Psoas muscle (tissue), 8 donors: ENCODE data around the gene AGFG2. TPM values are rescaled to one million over a fixed set of nuclear protein-coding genes. Genes with fewer than 3 reads are reported as not detected.

Experiments used
- ATAC-seq, 4 donors: fragments of 200-7000 bp; cut with Tn5 transposase; one replicate each; pipeline ENCODE4 v1.9.1; 2020; ENCODE audit warnings: moderate library complexity in 3 of 4, mild to moderate bottlenecking in 2 of 4
- DNase-seq, 2 donors: peaks; one replicate each; pipeline ENCODE4 v3.0.0-alpha.2; 2020
- H3K27ac ChIP-seq: fragments of 200-600 bp; one replicate; pipeline ENCODE4 v1.8.0; 2022
- H3K27me3 ChIP-seq, 3 donors: fragments of 200-600 bp in 1 of 3; one replicate each; pipeline versions ENCODE4 v1.6.1 to v1.8.0; 2013 to 2022; ENCODE audit warnings: low read length in 2 of 3, mild to moderate bottlenecking in 2 of 3, moderate library complexity in 1 of 3; ENCODE audit not compliant: insufficient read depth in 3 of 3
- H3K36me3 ChIP-seq, 2 donors: fragments of 200-600 bp in 1 of 2; one replicate each; pipeline versions ENCODE4 v1.6.1 to v1.8.0; 2013 to 2022; ENCODE audit warnings: low read depth in 1 of 2, mild to moderate bottlenecking in 1 of 2, moderate library complexity in 1 of 2; ENCODE audit not compliant: insufficient read depth in 1 of 2
- H3K4me1 ChIP-seq: fragments of 200-600 bp; one replicate; pipeline ENCODE4 v1.8.0; 2022
- H3K4me3 ChIP-seq: fragments of 200-600 bp; one replicate; pipeline ENCODE4 v1.8.0; 2022; ENCODE audit warnings: mild to moderate bottlenecking
- H3K9me3 ChIP-seq: fragments of 200-600 bp; one replicate; pipeline ENCODE4 v1.8.0; 2022
- CTCF ChIP-seq: fragments of 200-600 bp; IDR thresholded peaks from one replicate; pipeline ENCODE4 v1.8.0; 2022; ENCODE audit warnings: antibody characterized with exemption
- WGBS, 3 donors: extraction: QIAGEN DNeasy Blood & Tissue Kit; methylation state at CpG; one replicate each; pipeline versions ENCODE4 v1.1.6 to v1.1.7; 2013; 5-methylcytosine and 5-hydroxymethylcytosine counted together
- intact Hi-C, 2 donors: fragments of 100-400 bp; cut with DNase I; formaldehyde crosslinking; loops; one replicate each; pipeline versions ENCODE4 v1.11.0 to v1.14.2; 2022
- long read RNA-seq, 2 donors: library from polyadenylated mRNA; unstranded; transcript quantifications; one replicate each; pipeline ENCODE4 v2.0.0, GENCODE V29; 2021
- polyA plus RNA-seq, 3 donors: library from polyadenylated mRNA; stranded (reverse); fragments of 200-250 nt; gene quantifications; one replicate each; pipeline ENCODE4 v1.2.3, GENCODE V29; 2013
- total RNA-seq, 4 donors: library from RNA; stranded (reverse); fragmentation: NEBNext Ultra II Directional in 2 of 4; extraction: Animal tissue kit (Norgen Biotek cat#: 25700) in 2 of 4; gene quantifications; one replicate each; pipeline versions ENCODE4 v1.2.1 to v1.2.4, GENCODE V29; 2021 to 2023
- donor health status: healthy with polysubstance abuse.
- donor health status: DM: no; HTN: no; CAD: no; lungs with moderate emphysema.
- donor health status: Bipolar disorder and iron deficiency.
- donor health status: healthy.
- donor health status: DM: yes; HTN: yes; CAD: no.
- donor health status: DM: no; HTN: no; CAD: no.
- donor health status: DM: no; HTN: no; CAD: no.
- donor health status: DM: yes; HTN: yes; CAD: no.

Gene AGFG2
- 10 to 100 TPM in 1 of 4 donors, 1 to 10 TPM in 3; 5.3 to 14.7 (median 8.0) TPM for total RNA-seq
- 10 to 100 TPM in 1 of 3 donors, 1 to 10 TPM in 2; 4.8 to 12.6 (median 8.9) TPM for polyA plus RNA-seq
- long read RNA-seq, donor 1, full-length matches to known transcripts = 1 of 2 reads
- long read RNA-seq, donor 1, partial matches to known transcripts = 1 of 2 reads
- long read RNA-seq, donor 1, other reads (novel, unspliced or antisense) = 0 of 2 reads
- long read RNA-seq, donor 2, partial matches to known transcripts = 1 of 6 reads
- long read RNA-seq, donor 2, other reads (novel, unspliced or antisense) = 5 of 6 reads

DNA sequence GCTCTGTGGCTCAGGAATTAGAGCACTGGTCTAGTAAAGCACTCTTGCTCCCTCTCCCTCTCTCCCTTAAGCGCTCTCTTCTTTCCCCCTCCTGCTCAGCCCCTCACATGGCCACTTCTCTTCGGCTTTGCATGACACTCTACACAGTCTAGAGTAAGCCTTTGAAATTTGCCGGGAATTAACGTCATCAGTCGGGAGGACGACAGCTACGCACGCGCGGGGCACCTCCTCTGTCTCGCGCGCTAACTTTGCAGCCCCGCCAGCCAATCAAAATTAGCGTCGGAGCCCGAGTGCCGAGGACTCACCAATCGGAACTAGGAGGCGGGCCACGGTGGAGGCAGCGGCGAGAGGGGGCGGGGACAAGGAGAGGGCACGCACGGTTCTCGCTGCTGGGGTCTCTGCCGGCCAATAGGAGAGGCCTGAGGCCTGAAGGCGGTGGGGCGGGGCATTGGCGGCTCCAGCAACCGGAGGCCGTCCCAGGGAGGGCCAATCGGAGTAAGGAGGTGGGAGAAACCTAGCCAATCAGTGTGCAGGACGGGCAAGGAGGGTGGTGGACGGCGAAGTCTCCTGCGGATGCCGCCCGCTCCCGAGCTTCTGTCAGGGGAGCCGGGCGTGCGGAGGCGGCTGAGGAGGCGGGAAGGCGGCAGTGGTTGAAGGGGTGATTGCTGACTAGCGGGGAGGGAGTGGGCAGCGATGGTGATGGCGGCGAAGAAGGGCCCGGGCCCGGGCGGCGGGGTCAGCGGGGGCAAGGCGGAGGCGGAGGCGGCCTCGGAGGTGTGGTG is at the start of gene AGFG2:
Gene AGFG2 (plus strand): TSS at position 550 of the 782 bp plus-strand sequence. CDS start 144 bp downstream, at position 694.
- H3K4me1 ChIP-seq = peaks cover 14% of the 10 kb centered on the region
- intact Hi-C loops = no loop called here

DNA sequence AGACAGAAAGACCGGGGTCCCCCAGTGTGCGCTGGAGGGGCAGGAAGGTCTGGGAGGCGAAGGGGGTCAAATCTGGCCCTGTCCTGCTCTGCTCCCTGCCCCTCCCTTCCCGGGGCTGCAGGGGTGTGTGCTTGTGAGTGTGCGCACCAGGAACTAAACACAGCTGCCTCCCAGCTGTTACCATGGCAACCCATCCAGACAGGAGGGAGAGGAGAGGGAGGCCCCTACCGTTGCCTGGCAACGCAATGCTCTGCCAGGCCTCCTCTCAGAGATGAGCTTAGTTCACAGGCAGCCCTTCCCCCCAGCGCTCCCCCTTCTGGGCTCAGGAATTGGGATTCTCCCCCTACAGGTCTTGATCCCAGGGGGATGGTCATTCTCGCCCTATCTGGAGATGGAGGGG is 49.2 kb upstream of the AGFG2 start:
- Histone ChIP-seq H3K4me3 (no peak overlapping the region), H3K27me3 (peaks cover 0 to 21% (median 7%) of the 10 kb centered on the region in 3 donors), H3K9me3 (no peaks in the 10 kb centered on the region), H3K4me1 (peaks cover 3% of the 10 kb centered on the region), H3K36me3 (no peaks in the 10 kb centered on the region), H3K27ac (no peak overlapping the region)
- DNase-seq = peak in 1 of 2 donors; percentile 54
- no peak for TF ChIP-seq CTCF
- WGBS, 3 donors = 33 to 41% (median 41%) methylated on average over 6 to 9 of the region's 9 CpGs
- intact Hi-C loops = no loop called here
- ATAC-seq = no peak

More for the DNA sequence above, at the start of gene AGFG2:
- no peaks in the 10 kb centered on the region for H3K9me3 ChIP-seq
- DNase-seq (peak; percentile 100), ATAC-seq (peak; percentile 99 to 100 (median 100))
- peak within 1 kb of the TSS; percentile 85 for H3K4me3 ChIP-seq
- peak within 1 kb of the TSS; percentile 65 for H3K27ac ChIP-seq
- no peaks in the 10 kb centered on the region for H3K36me3 ChIP-seq
- 0% methylated on average over 51 to 60 of the region's 60 CpGs for WGBS, 3 donors
- no peaks in the 10 kb centered on the region for H3K27me3 ChIP-seq
- TF ChIP-seq CTCF = no peak

- DNase-seq (no peak), ATAC-seq (no peak)
- H3K4me3 ChIP-seq = no peak overlapping the region
- 85 to 88% (median 86%) methylated on average over 18 to 25 of the region's 25 CpGs for WGBS, 3 donors
- H3K36me3 ChIP-seq = no peaks in the 10 kb centered on the region
- intact Hi-C loops = no loop called here
- no peaks in the 10 kb centered on the region for H3K9me3 ChIP-seq
- no peak overlapping the region for H3K27ac ChIP-seq
- TF ChIP-seq CTCF = no peak
- peaks cover 0 to 21% (median 7%) of the 10 kb centered on the region in 3 donors for H3K27me3 ChIP-seq
- peaks cover 3% of the 10 kb centered on the region for H3K4me1 ChIP-seq
These were observed 48.4 kb upstream of the AGFG2 start for GRCh38 chr7:100490483-100491191.

DNA sequence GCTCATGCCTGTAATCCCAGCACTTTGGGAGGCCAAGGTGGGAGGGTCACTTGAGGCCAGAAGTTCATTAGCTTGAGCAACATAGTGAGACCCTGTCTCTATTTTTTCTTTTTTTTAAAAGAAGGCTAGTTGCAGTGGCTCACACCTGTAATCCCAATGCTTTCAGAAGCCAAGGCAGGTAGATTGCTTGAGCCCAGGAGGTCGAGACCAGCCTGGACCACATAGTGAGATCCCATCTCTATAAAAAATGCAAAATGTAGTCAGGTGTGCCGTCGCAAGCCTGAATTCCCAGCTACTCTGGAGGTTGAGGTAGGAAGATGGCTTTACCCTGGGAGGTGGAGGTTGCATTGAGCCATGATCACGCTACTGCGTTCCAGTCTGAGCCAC is 47.8 kb upstream of the AGFG2 start:
- H3K27me3 ChIP-seq = peaks cover 0 to 21% (median 7%) of the 10 kb centered on the region in 3 donors
- no peak overlapping the region for H3K4me3 ChIP-seq
- no peak for TF ChIP-seq CTCF
- H3K4me1 ChIP-seq = peaks cover 3% of the 10 kb centered on the region
- intact Hi-C loops = no loop called here
- no peak for ATAC-seq
- no peak for DNase-seq
- H3K36me3 ChIP-seq = no peaks in the 10 kb centered on the region
- H3K9me3 ChIP-seq = no peaks in the 10 kb centered on the region
- 94 to 99% (median 97%) methylated on average over 5 of the region's 5 CpGs for WGBS, 3 donors
- no peak overlapping the region for H3K27ac ChIP-seq
